Measurements from ENCODE around the gene SH3BP5L.

DNA sequence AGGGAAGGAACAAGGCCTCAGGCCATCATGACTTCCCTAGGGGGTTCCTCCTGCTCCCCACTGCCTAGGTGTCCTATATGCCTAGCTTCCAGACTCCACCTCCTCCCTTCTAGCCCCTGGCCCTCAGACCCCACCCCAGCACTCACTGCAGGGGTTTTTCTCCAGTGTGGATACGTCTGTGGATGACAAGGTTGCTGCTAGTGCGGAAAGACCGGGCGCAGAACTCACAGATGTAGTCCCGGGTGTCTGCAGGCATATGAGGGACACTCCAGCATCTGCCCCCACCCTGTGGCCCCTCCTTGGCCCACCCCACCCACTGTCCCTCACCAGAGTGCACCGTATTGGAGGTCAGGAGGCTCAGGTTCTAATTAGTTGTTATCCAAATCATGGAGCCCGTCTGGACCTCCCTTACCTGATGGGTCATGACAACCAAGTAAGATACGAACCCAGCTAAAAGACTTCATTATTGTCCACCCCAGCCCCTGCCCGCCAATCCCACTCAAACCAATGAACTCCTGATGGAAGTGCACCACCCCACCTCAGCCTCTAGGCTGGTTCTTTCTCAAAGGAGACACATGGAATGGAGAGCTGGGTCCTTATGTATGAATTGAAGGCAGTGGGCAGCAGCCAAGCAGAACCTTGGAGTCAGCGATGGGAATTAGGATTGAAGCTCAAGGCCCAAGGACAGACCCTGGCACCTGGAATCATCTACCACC lies 25.0 kb upstream of the SH3BP5L start:
- TF ChIP-seq YY1 (IDR thresholded peaks at IDR 0.05; ENCODE audit: insufficient read depth, insufficient read length), result no peak
- no peak for TF ChIP-seq SUZ12 (IDR thresholded peaks at IDR 0.05; ENCODE audit: extremely low read depth, insufficient read depth, insufficient read length)
- TF ChIP-seq ZNF274 (IDR thresholded peaks at IDR 0.05; ENCODE audit: low read depth, low read length), result no peak
